Cortex of kidney (tissue), 1 donor: ENCODE results near the gene RAP2A.

Experiments
- DNase-seq: peaks from one replicate; lab custom pipeline; 2025; lab: John Stamatoyannopoulos, UW

The RAP2A gene

GRCh38 chr13:97495678-97496077 lies 61.7 kb downstream of the RAP2A start:
- DNase-seq, result no peak

- DNase-seq, result no peak
Observed at GRCh38 chr13:97496511-97496910, 62.5 kb downstream of the RAP2A start.

- no peak for DNase-seq
Observed at GRCh38 chr13:97497400-97497799, 63.4 kb downstream of the RAP2A start.

DNA sequence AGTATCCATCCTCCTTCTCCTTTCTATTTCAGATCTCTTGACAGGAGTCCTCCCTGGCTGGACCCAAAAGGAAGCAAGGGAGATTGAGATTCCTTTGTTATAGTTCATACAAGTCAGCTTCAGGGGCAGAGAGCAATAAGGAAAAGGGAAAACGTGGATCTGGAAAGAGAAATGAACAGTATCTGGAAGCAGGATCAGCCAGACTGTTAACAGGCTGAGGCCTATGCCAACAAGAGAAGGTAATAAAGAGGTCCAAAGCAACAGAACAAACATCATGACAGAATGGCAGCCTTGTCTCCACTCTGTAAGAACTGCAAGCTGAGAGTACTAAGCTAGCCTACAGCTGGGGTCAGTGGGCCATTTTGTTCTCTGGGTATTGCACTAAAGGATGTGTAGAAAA lies 64.5 kb downstream of the RAP2A start:
- no peak for DNase-seq

DNA sequence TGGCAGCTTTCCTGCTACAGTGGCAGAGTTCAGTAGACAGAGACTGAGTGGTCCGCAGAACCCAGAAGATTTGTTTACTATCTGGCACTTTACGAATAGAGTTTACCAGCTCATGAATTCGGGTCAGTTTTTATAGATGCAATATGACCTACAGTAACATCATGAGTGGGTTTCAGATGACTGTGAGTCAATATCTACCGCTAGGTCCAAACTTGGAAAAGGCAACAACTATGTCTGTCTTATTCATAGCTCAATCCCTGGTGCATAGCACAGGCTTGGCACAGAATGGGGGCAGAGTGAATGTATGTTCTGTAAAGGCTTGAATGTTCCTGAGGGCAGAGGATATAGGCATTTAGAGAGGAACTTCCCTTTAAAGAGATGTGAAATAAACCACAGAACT lies 65.2 kb downstream of the RAP2A start:
- no peak for DNase-seq

- DNase-seq, result no peak
Observed at GRCh38 chr13:97502181-97502580, 68.2 kb downstream of the RAP2A start.

- DNase-seq, result no peak
Observed at GRCh38 chr13:97502706-97503105, 68.7 kb downstream of the RAP2A start.

GRCh38 chr13:97505017-97505416 lies 71.0 kb downstream of the RAP2A start:
- DNase-seq, result no peak

- no peak for DNase-seq
Observed at GRCh38 chr13:97506511-97506910, 72.5 kb downstream of the RAP2A start.

DNA sequence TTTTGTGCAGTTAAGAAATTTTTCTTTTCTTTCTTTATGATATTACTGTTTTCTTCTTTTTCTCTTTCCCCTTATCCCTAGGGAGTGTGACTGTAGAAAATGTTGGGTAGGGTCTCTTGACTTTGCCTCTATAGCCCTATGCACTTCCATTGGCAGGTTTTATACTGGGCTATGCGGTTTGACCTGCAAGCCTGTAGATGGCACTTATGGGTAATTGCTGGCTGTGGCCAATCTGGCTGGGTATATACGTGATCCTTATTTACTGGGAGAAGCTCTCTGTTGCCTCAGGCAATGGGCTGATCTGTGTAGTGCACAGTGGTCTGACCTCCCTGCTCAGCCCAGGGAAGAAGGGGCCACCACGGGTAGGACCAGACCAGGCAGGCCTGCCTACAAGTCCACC lies 78.8 kb downstream of the RAP2A start:
- DNase-seq, result no peak

DNA sequence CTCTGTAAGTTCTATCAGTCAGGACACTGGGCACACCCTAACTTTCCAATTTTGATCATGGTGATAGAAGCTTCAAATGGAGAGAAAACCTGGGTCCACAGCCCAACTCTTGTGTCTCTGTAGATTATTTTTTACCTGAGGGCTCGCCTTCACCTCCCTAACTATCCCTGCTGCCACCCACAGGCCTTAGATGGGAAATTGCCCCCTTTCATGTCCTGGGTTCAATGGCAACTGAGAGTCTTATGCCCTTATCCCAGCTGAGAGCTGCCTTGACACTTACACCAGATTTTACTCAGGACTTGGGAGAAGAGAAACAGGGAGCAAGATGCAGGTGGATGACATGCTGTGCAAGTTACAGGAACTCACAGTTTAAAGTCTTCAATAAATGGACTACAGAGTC lies 81.7 kb downstream of the RAP2A start:
- DNase-seq, result no peak

DNA sequence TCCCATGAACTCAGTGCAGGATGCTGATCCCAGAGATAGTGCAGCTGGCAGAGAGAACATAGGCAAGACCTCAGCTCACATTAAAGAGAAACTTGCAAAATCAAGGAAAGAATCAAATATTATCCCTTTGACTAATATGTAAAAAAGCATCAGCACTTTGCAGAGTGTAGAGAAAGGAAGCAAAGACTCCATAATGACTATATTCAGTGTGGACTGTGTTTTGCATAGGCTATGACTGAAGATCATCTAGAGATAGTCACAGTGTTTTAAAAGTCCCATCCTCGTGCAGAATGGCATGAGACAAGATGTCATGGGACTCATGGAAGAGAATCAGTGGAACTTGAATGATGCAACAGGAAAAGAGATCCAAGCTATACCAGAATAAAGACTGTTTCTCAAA lies 84.0 kb downstream of the RAP2A start:
- DNase-seq, result no peak
